Stimulated activated CD4-positive, alpha-beta T cell treated with anti-CD3 and anti-CD28 coated beads, Interleukin-1b, Interleukin-23, amount 100 ng/mL, for 1 hour (primary cell): ENCODE results near the gene DRD4.

ENCODE experiments used
- DNase-seq, 2 donors: peaks; one replicate each; pipeline ENCODE4 v3.0.0-alpha.2; 2020; ENCODE audit warnings: low read depth in 2 of 2

Gene DRD4

DNA sequence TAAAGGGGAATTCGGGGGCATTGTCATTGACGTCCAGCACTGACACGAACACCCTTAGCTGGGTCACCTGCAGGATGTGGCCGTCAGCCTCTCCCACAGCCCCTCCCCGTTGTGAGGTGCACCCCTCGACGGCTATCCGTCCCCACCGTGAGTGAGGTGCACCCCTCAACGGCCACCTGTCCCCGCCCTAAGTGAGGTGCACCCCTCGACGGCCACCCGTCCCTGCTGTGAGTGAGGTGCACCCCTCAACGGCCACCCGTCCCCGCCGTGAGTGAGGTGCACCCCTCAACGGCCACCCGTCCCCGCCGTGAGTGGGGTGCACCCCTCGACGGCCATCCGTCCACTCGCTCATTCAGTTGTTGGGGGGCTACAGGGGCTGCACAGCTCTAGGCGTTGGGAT lies 15.2 kb upstream of the DRD4 start:
- no peak for DNase-seq

GRCh38 chr11:623349-623869 lies 13.7 kb upstream of the DRD4 start:
- DNase-seq = no peak

- DNase-seq = no peak
Measured at GRCh38 chr11:623999-624704, 12.9 kb upstream of the DRD4 start.

DNA sequence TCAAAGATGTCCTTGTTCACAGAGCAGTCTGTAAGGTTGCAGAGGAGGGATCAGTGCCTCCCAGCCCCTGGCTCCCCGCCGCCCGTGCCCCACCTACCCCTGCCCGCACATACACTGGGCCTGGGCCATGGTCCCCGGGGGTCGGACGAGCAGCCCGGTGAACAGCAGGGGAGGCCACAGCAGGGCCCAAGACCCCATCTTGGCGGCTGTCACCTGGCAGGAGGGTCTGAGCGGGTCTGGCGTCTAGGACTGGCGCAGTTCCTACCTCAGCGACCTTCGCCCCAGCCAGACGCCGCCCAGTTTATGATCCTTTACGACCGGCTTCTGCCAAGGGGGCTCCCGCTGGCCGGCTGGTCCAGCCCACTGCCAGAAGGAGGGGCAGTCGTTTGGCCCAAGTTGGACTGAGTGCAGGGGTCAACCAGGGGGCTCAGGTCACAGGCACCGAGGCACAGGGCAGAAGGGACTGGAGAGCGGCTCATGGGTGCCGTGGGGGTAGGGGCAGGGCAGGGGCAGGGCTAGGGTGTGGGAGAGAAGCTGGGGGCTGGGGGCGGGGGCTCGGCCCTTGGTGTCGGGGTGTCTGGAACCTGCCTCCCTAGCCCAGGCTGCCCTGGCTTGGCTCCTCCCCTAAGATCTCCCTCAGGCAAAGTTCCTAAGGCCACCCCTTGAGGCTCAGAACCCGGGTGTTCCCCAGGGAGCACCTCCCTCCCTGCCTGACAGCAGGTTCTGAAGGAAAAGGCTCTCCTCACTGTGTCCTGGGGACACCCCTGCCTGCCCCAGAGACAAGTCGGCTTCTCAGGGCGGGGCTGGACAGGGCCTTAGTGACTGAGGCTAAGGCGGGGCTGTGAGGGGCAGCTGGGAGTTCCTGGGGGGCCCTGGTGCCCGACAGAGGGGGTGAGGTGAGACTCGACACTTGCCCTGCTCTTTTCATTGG lies 12.1 kb upstream of the DRD4 start, which contains the start of gene CDHR5:
TSS of gene CDHR5 (minus strand) at position 251 of the 931 bp plus-strand sequence. CDS start at position 198, 53 bp downstream.
- no peak for DNase-seq

GRCh38 chr11:625636-626268 lies 11.3 kb upstream of the DRD4 start:
- DNase-seq = no peak

DNA sequence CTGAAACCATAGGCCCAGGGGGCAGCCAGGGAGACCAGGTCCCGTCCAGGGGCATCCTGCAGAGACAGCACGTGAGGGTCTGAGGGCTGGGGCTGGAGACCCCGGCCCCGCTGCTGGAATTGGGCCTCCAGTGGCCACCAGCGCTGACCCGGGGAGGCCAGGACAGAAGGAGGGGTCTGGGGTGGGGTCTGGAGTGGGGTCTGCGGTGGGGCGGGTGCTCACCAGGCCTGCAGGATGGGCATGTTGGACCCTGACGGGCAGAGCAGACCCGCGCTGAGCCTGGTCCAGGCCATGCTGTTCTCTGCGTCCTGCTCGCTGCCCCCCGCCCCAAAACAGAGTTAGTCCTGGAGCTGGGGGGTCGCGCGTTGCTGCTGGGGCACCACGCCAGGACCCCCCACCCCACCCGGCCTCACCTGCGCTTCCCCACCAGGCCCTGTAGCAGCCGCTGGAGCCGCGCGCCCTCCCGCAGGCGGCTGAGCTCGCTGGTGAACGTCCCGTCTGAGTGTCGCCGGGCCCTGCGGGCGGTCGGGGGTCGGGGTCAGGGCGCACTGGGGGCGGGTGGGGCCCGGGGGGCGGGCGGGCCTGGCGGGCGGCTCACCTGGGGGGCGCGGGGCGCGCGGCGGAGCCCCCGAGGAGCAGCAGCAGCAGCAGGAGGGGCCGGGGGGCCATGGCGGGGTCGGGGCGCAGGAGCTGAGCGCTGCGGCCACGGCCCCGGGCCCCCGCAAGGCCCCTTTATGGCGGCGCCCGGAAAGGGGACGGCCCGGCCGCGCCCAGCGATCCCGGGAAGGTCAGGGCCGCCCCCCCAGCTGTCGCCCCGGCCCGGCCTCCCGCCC lies 10.4 kb upstream of the DRD4 start, which contains the start of gene SCT:
TSS of gene SCT (minus strand) at position 707 of the 833 bp plus-strand sequence. CDS start at position 669, 38 bp downstream.
- DNase-seq = no peak

DNA sequence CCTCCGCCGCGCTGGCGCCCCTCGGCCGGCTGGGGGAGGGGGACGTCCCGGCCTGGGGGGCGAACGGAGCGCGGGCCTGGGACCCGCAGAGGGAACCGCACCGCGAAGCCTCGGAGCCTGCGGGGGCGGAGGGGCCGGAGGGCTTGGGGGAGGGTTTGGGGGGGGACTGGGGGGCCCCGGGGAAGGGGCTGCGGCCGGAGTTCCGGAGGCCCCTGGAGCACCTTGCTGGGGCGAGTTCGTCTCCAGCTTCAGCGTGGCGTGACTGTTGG lies 9.8 kb upstream of the DRD4 start:
- no peak for DNase-seq

DNA sequence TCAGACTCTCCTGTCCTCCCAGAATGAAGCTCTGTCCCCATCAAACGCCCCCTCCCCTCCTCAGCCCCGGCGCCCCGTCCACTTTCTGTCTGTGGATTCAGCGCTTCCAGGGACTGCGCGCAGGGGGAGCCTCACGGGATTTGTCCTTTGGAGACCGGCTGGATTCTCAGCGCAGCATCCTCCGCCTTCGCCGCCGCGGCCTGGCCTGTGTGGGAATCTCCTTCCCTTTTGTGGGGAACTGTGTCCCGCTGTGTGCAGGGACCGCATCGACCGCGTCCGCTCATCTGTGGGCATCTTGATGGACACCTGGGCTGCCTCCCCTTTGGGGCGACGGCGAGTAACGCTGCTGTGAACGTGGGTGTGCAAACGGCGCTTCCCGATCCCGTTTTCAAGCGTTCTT lies 9.0 kb upstream of the DRD4 start:
- no peak for DNase-seq

DNA sequence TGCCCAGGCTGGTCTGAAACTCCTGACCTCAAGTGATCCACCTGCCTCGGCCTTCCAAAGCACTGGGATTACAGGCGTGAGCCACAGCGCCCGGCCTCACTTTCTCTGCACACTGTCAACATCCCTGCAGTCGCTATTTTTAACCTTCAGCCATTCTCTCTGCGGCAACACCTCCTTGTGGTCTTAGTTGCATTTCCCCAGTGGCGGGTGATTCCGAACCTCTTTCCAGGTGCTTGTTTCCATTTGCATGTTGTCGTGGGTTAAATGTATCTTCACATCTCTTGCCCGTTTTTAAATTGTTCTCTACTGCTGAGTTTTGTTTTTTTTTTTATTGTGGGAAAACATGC lies 7.9 kb upstream of the DRD4 start:
- DNase-seq = no peak

- DNase-seq = no peak
Measured at GRCh38 chr11:630871-631270, 6.2 kb upstream of the DRD4 start.

- no peak for DNase-seq
Measured at GRCh38 chr11:635945-636510, 1.0 kb upstream of the DRD4 start.

DNA sequence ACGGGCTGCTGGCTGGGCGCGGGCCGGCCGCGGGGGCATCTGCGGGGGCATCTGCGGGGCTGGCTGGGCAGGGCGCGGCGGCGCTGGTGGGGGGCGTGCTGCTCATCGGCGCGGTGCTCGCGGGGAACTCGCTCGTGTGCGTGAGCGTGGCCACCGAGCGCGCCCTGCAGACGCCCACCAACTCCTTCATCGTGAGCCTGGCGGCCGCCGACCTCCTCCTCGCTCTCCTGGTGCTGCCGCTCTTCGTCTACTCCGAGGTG lies 194 bp downstream of the DRD4 start:
- no peak for DNase-seq

- DNase-seq = no peak
Measured at GRCh38 chr11:637593-638521, 788 bp downstream of the DRD4 start.

DNA sequence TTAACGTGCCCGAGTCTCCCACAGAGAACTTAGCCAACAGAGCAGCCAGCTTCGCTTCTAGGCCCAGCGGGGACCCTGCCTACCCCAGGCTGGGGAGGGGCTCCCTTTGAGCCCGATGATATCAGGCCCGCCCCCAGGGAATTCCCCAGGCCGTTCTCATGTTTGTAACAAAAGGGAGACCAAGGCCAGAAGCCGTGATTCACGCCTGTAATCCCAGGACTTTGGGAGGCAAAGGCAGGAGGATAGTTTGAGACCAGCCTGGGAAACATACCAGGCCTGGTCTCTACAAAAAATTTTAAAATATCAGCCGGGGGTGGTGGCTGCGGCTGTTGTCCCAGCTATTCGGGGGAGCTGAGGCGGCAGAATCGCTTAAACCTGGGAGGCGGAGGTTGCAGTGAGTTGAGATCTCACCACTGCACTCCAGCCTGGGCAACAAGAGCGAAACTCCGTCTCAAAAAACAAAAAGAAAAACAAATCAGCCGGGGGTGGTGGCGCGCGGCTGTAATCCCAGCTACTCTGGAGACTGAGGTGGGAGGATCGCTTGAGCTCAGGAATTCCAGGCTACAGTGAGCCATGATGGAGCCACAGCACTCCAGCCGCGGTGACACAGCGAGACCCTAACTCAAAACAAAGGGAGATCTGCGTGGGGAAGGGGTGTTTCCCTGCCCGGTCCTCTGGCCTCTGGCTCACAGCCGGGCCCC lies 1.7 kb downstream of the DRD4 start:
- DNase-seq = no peak

- DNase-seq = no peak
Measured at GRCh38 chr11:639332-639955, 2.4 kb downstream of the DRD4 start.

GRCh38 chr11:640021-640706 lies 3.1 kb downstream of the DRD4 start:
- DNase-seq = no peak

- DNase-seq = no peak
Measured at GRCh38 chr11:641806-642370, 4.8 kb downstream of the DRD4 start.

GRCh38 chr11:643366-643765 lies 6.3 kb downstream of the DRD4 start:
- DNase-seq = no peak
